Activated effector memory CD4-positive, alpha-beta T cell treated with anti-CD3 and anti-CD28 coated beads, Interleukin-2, amount 50 U/mL, for 16 hours (primary cell): ENCODE data around the gene ANKRD50.

Experiments
- DNase-seq: peaks from one replicate; pipeline ENCODE4 v3.0.0-alpha.2; 2020

Gene ANKRD50

DNA sequence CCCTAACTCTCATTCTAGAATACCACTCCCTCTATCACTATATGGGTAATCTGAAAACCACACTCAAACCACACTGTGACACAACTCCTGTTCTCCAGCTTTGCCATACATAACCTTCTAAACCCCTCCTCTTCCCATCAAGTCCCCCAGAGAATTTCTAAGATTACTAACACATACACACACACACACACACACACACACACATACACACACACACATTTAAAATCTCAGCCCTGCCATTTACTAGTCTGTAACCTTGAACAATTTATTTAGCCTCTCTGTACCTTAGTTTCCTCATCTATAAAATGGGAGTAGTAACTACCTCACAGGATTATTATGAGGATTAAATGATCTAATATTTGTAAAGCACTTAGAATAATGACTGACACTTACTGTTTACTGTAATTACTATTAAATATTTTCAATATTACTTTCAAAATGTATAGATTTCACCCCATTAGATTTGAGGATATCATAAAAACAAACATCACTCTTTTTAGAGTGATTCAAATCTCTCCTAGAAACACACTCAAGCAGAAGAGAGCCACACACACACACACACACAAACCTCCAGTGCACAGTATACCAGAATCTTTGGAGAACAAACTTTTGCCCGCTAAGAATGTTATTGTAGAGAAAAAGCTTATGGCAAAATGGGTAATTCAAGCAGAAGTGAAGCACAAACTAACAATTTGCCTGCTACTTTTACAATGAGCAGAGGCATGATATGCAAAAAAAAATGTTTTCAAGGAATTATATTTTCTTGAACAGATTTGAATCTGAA is 3.8 kb downstream of the ANKRD50 start:
- no peak for DNase-seq

DNA sequence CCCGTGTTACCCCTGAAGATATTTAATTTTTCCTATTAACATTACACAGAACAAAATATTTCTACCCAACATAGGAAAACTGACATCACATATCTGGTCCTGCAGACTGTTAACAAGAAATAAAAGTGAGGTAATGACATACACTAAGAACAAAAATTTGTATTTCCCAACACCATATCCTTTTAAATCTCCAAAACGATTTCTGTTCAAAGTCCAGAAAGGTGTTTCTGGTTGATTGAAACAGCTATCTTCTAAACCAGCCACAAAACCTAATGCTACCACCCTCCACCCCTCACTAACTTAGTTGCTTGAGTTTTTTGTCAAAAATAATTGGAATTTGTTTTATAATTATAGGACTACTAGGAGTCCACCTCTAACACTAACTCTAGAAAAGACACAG is 7.1 kb downstream of the ANKRD50 start:
- no peak for DNase-seq

DNA sequence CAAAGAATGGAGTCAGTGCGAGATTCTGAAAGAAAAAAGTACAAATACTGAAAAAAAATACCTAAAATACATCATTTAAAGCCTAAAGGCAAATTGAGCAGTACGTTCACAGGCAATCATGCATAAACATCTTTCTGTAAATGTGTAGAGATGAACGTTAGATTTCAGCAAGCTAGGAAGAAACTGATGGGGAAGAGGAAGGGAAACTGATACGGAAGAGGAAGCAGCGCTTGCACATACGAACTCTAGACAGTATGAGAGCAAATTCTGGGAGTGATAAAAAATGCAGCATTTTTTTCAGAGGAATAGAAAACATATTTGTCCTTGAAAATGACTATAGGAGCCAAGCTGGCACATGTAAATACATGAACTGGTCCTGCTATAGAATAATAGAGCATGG is 9.4 kb downstream of the ANKRD50 start:
- no peak for DNase-seq

DNA sequence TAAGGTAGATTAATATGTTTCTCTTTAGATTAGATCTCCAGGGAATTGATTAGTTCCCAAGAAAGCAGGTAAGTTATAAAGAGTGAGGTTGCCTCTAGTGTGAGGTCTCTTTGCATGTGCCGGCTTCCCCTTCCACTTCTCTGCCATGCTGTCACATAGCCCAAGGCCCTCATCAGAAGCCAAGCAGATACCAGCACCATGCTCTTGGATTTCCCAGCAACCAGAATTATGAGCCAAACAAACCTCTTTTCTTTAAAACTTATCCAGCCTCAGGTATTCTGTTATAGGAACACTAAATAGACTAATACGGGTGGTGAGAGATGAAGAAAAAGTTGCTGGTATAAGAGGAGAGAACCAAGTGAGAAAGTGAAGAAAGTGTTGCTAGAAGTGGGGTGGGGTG is 15.1 kb downstream of the ANKRD50 start:
- DNase-seq, result no peak

DNA sequence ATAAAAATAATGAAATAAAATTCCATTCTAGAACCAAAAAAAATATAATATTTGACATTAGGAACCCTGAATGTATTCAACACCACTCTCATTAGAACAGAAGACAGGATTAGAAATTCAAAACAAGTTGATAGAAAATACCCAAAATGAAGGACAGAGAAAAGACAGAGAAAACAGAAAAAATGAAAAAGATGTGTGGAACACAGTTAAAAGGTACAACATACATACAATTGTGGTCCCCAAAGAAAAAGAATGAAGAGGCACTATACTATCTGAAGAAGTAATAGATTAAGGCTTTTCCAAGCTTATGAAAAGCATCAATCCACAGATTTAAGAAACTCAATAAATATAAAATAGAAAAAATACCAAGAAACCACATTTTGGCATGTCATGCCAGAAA is 16.4 kb downstream of the ANKRD50 start:
- no peak for DNase-seq

DNA sequence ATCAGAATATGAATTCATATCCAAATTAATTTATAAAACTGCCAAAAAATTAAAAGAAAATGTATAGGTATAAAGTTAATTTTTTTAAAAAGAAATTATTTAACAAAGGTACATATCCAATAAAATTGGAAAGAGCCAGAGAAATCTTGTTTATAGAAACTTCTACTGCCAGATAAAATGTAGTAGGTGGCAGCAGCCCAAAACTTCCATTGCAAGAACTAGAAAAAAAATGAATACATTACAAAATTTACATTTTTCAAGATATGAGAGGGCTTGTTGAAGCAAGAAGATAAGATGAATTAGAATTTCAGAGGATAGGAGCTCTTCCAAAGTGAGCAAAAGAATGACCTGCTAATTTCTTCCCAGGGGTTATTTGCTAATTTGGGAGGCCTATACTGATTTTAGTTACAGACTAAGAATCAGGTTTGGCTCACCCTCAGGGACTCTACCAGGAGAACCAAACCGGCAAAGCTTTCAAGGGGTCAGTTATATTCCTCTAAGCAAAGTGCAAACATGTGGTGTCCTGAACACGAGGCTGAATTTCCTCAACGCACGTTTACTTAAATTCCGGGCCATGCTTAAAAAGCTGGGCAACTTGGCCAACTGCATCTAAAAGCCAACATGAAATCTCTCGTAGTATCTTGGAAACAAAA is 17.5 kb downstream of the ANKRD50 start:
- no peak for DNase-seq

DNA sequence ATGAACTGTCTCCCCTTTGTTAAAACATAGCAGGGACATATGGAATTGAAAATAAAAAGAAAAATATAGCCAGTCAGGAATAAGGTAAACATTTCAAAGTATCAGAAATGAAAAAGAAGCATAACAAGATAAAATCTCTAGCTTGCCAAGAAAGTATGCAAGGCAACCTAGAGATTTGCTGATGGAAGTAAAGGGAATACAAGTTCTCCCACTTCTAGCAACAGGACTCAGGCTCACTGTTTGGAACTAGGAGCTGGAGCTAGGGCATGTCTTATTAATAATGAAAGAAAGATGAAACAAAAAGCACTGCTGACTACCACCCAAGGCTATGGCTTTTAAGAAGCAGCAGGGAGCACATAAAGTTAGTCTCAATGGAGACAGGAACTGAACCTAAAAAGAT is 18.2 kb downstream of the ANKRD50 start:
- no peak for DNase-seq

DNA sequence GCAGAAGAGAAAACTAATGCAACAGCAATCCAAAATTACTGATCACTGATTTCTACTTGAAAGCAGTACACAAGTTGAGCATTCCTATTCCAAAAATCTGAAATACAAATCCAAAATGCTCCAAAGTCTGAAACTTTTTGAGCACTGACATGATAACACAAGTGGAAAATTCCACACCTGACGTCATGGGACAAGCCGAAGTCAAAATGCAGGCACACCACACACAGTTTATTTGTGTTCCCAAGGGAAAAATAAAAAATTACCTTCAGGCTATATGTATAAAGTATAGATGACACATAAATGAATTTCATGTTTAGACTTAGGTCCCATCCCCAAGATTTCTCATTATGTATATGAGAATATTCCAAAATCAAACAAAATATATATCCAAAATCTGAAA is 20.7 kb downstream of the ANKRD50 start:
- DNase-seq, result no peak

DNA sequence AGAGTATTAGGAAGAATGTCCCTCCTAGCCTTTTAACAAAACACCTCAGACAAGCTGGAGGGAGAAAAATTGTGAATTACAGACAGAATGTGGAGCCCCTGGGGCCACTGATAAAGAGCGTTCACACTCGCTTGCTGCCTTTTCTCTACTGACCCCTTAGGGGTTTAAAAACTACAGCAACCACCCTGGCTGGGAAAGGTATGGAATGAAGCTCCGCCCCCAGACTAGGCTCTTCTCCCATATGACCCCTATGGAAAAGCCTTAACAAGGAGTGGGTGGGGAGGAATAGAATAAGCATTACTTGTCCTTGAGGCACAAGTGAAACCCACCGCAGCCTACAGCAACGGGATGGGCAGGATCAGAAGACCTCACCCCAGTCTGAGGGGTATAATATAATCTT is 26.3 kb downstream of the ANKRD50 start:
- no peak for DNase-seq

DNA sequence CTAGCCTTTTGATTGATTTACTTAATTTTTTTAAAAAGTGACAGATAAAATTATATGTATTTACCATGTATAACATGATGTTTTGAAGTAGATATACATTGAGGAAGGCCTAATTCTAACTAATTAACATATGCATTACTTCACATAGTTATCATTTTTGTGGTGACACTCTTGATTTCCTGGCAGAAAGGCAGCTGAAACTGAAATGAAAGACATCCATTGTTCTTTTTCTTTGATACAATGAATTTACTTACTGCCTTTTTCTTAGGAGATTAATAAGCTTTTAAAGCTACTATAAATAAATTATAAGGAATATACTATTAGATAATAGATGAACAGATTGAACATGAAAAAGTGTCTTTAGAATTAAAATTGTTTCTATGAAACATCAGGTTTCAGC is 26.7 kb downstream of the ANKRD50 start:
- no peak for DNase-seq

DNA sequence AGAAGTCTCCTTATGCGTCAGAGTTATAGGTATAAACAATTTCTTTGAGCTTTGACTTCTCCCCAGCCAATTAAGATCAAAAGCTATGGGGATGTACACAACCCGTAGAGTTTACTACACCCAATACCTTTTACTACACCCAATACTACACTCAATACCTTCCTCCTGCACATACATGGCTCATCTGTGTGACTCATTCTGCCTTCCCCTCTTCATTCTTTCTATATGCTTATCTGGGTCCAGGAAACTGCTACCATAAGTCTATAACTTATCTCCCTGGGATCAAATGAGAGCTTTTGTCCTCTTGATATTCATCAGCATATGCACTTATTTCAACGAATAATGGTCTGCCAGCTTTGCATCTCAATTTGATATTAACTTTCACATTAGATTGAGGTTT is 28.2 kb downstream of the ANKRD50 start:
- DNase-seq, result no peak

DNA sequence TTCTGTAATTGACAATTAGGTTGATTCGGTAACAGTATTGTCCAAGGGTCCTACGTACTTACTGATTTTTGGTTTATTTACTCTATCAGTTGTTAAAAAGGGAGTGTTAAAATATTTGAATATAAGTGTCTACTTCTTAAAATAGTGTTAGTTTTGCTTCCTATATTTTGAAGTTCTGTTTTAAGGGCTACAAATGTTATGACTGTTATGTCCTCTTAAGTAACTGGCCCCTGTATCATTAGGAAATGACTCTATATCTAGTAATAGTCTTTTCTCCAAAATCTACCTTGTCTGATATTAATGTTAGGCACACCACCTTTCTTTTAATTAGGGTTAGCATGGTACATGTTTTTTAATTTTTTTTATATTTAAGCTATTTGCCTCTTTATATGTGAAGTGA is 30.1 kb downstream of the ANKRD50 start:
- DNase-seq, result no peak

DNA sequence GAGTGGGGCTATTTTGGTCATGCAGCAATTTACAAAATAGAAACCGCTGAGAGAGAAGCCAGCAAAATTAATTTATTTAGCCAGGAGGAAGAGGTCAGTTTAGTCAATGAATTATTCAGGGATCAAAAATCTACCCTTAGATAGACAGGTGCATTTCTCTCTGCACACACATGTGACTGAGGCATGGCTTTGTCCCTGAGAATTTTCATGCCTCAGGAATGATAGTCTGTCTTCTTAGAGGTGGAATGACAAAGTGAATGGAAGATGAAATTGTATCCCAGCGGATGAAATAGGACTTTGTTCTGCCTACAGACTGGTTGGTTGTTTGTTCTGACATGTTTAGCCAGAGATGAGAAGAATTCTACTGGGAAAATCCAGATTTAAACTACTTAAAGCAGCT is 46.0 kb downstream of the ANKRD50 start:
- DNase-seq, result no peak

DNA sequence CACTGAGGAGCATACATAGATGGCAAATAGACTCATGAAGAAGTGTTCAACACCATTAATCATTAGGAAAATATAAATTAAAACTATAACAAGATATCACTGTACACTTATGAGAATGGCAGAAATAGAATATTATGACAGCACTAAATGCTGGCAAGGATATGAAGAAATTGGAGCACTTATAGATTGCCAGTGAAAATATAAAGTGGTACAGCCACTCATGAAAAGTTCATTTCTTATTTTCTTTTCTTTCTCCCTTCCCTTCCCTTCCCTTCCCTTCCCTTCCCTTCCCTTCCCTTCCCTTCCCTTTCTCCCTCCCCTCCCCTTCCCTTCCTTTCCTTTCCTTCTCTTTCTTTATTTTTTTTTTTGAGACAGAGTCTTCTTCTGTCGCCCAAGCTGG is 53.7 kb downstream of the ANKRD50 start:
- no peak for DNase-seq

DNA sequence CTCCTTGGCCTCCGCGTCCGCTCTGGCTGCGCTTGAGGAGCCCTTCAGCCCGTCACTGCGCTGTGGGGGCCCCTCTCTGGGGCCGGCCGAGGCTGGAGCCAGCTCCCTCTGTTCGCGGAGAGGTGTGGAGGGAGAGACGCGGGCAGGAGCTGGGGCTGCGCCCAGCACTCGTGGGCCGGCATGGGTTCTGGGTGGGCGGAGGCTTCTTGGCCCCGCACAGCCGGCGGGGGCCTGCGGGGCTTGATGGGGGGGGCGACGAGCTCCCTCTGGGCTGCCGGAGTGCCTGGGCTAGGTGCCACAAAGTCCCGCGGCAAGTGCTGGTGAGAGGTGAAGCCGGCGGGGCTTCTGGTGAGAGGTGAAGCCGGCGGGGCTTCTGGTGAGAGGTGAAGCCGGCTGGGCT is 61.9 kb downstream of the ANKRD50 start:
- no peak for DNase-seq

DNA sequence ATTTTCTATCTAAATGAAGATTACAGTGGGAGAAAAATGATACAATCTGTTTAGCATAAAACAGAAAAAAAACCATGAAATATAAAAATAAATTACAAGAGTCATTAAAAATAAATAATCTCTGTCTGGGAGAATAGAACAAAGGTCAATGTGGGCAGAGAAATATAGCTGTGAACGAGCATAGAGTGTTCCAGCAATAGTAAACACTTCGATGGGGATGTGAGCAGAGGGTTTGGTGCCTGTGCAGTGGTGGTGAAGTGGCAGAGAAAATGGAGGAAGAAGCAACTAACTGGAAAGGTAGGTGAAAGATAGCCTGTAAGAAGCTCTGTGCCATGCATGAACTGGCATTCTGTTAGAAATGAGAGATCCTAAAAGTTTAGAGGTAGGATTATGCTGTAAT is 64.9 kb downstream of the ANKRD50 start:
- no peak for DNase-seq

DNA sequence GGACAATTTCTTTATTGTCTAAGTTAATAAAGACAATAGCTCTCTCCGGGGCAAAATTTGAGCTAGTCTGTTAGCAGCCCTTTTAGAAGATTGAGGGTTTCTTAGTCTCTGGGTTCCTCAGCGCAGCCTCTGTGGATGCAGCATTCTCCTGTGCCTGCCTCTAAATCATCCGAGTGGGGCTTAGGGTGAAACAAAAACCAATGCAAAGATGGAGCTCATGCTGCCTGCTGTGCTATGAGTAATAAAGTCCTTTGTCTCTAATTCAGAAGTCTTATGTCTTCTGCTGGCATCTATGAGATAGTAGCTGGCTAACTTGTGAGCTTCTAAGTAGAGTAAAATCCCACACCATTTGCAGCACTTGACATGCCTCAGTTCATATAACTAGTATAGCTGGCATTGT is 67.9 kb downstream of the ANKRD50 start:
- DNase-seq, result no peak

DNA sequence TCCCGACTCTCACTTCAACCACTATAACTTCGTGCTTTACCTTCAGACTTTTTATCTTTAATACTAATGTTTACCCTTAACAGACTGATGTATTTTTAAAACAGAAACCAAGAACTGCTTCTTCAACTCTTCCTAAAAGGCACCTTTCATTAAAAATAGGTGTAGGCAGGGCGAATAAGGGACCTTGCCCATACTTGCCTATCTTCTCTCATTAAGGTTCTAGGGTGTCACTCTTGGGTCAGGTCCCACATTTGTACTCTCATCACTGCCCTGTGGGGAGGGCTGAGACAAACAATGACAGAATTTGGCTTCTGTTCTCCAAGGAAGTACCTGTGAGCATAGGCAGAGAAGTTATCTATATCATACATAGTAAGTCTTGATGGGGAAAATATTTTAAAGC is 69.7 kb downstream of the ANKRD50 start:
- DNase-seq, result no peak

DNA sequence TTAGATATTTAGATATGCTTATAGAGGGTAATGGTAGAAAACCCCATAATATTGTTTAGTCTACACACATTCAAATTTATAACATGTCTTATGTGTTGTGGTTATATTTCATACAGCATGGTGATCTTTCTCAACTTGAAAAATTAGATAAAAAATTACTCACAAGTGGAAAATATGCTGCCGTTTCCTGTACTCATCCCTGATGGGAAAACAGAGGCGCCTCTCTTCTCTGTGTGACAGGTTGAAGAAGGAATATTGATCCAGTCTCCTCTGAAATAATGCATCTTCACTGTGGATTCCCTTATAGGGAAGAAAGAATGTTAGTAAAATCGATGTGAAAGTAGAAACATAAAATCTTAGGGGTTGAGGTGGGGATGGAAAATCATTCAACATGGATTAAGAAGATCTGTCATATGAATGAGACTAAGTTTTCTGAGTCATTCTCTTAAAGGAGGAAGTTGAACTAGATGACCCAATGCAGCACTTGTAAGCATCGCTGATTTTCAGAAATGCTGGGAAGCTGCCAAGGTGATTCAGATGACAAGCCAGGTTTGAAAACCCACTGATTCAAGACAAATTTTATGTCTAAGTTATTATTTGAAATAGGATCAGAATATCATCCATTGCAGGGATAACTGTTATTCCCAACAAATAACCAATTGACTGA is 70.7 kb downstream of the ANKRD50 start:
- no peak for DNase-seq

DNA sequence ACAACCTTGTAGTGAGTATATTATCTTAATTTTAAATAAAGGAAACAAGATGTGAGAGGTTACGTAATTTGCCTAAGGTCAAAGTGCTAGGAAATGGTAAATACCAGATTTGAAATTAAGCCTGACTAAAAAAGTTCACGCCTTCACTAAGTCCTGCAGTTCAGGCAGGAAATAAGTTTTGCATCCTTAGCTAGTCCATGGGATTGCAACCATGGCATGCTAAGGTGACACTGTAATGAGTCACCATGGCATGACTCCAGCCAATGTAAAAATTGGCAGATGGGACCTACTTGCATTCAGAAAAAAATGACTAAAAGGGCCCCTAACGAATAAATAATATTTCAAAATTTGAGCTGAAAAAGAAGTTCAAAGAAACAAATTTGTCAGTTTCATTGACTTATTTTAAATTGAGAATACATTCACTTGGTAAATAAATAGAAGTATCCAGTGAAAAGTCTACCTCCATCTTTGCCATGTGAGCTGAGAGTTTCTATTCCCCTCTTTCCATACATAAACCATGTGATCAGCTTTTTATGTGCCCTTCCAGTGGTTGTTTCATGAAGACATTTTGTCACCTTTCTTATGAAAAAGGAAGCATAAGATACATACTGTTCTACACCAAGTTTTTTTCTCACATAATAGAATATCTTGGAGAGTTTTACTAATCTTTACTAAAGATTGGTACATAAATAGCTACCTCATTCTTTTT is 72.4 kb downstream of the ANKRD50 start:
- DNase-seq, result no peak

DNA sequence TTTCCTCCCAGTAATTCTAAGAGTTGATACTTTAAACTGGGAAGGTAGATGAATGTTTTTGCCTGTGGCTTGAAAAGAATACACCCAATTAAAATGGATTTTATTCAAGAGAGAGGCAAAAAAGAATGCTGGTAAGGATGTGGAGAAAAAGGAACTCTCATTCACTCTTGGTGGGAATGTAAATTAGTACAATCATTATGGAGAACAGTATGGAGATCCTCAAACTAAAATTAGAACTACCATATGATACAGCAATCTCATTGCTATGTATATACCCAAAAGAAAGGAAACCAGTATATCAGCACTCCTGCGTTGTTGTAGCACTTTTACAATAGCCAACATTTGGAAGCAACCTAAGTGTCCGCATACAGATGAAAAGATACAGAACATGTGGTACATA is 75.2 kb downstream of the ANKRD50 start:
- DNase-seq, result no peak

DNA sequence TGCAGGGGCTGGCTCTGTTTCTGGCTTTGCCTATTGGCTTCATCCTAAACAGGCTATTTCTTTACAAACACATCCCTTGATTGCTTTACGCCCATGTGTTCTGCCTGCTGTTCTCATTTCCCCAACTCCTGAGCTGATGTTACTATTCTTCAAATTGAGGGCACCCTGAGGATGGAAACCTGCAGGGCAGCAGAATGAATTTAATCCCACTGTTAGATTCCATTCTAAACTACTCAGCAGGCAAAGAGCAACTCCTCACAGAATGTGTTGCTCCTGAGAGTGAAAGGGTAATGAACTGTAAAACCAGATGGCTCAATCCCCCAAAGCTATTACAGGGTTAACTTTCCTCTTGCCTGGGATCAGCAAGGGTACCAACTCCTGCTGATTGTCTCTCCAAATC is 75.7 kb downstream of the ANKRD50 start:
- no peak for DNase-seq

DNA sequence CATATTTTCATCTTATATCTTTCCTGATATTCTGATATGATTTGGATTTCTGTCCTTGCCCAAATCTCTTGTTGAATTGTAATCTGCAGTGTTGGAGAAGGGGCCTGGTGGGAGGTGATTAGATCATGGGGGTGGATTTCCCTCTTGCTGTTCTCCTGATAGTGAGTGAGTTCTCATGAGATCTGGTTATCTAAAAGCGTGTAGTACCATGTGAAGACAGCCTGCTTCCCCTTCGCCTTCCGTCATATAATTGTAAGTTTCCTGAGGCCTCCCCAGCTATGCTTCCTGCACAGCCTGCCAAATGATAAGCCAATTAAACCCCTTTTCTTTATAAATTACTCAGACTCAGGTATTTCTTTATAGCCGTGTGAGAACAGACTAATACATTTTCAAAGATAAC is 77.2 kb downstream of the ANKRD50 start:
- DNase-seq, result no peak
